GM18519 (cell line): ENCODE data around the gene HOXC12.

Source experiments
- ATAC-seq: cut with Tn5 transposase; IDR thresholded peaks from one replicate; pipeline ENCODE4 v1.9.1; 2021; ENCODE audit warnings: mild to moderate bottlenecking, moderate library complexity; ENCODE audit not compliant: unreplicated experiment, low FRiP score

The HOXC12 gene

GRCh38 chr12:53954694-53955035 lies at the start of gene HOXC12:
TSS of gene HOXC12 (plus strand) at chr12:53954903. CDS start at chr12:53954930, 27 bp downstream.
- no peak for ATAC-seq

- ATAC-seq: no peak
These were observed 47.6 kb upstream of the HOXC12 start for GRCh38 chr12:53907103-53907502.

GRCh38 chr12:53916788-53917655 lies 37.7 kb upstream of the HOXC12 start:
- ATAC-seq: no peak

- ATAC-seq: no peak
These were observed 29.9 kb upstream of the HOXC12 start for GRCh38 chr12:53924521-53925405.

GRCh38 chr12:53927220-53928029 lies 27.3 kb upstream of the HOXC12 start:
- no peak for ATAC-seq

- ATAC-seq: no peak
These were observed 26.5 kb upstream of the HOXC12 start for GRCh38 chr12:53928054-53928835.

GRCh38 chr12:53929527-53929926 lies 25.2 kb upstream of the HOXC12 start:
- ATAC-seq: no peak

GRCh38 chr12:53930591-53931255 lies 24.0 kb upstream of the HOXC12 start:
- no peak for ATAC-seq

GRCh38 chr12:53931844-53932581 lies 22.7 kb upstream of the HOXC12 start:
- ATAC-seq: no peak

GRCh38 chr12:53932915-53933314 lies 21.8 kb upstream of the HOXC12 start:
- no peak for ATAC-seq

GRCh38 chr12:53935383-53936341 lies 19.0 kb upstream of the HOXC12 start:
- no peak for ATAC-seq

- ATAC-seq: no peak
These were observed 17.6 kb upstream of the HOXC12 start for GRCh38 chr12:53937099-53937498.

- no peak for ATAC-seq
These were observed 16.9 kb upstream of the HOXC12 start for GRCh38 chr12:53937596-53938325.

GRCh38 chr12:53938326-53939140 lies 16.2 kb upstream of the HOXC12 start, which contains the start of gene HOXC13:
TSS of gene HOXC13 (plus strand) at chr12:53938831. CDS start at chr12:53938907, 76 bp downstream.
- no peak for ATAC-seq

GRCh38 chr12:53939141-53940108 lies 15.3 kb upstream of the HOXC12 start:
- ATAC-seq: no peak
